ENCODE results near the gene SEMA4B. TPM values are rescaled to one million over a fixed set of nuclear protein-coding genes. Genes with fewer than 3 reads are reported as not detected.

The SEMA4B gene
- total and polyA plus RNA-seq, 9 of the 15 experiments (the other 6 are each of a cell fraction or from before 2014, with no cell fraction given), result 1.3 to 33.6 (median 11.0) TPM

GRCh38 chr15:90265271-90266060, 64.3 kb downstream of the SEMA4B start, which contains the start of gene NGRN:
Gene NGRN, plus strand, starts transcription at chr15:90265672. Its CDS starts 41 bp downstream, at chr15:90265713.
- Histone ChIP-seq H2AFZ (ENCODE audit: low read depth, low read length) (peak within 1 kb of the TSS; percentile 93), H3K9ac (ENCODE audit: insufficient read depth in 1 of 2, low read depth in 2 of 2, low read length in 2 of 2) (peak within 1 kb of the TSS; percentile 83 to 90), H3K36me3 (ENCODE audit: control insufficient read depth, insufficient read depth, low read length) (peaks cover 28% of the 10 kb centered on the region), H3K4me3 (peak within 1 kb of the TSS; percentile 64), H3K9me1 (ENCODE audit: control insufficient read depth, insufficient read depth, low read length) (no peaks in the 10 kb centered on the region), H3K79me2 (ENCODE audit: control insufficient read depth, insufficient read depth, low read length) (peaks cover 60% of the 10 kb centered on the region), H3K27me3 (ENCODE audit: control insufficient read depth in 2 of 2, insufficient read depth in 2 of 2, low read length in 2 of 2) (no peaks in the 10 kb centered on the region), H3K4me1 (replicated peaks in 1 of 2; ENCODE audit: control insufficient read depth in 2 of 2, insufficient read depth in 2 of 2, low read length in 2 of 2) (peaks cover 14 to 18% of the 10 kb centered on the region in 2 experiments), H4K20me1 (replicated peaks; ENCODE audit: control insufficient read depth, insufficient read depth, low read length) (no peaks in the 10 kb centered on the region; the same call in 1 of the 2 replicates), H3K4me2 (ENCODE audit: insufficient read depth, low read length) (peak within 1 kb of the TSS; percentile 91), H3K9me3 (replicated peaks; ENCODE audit: control insufficient read depth, insufficient read depth, low read depth, low read length) (no peaks in the 10 kb centered on the region), H3K27ac (ENCODE audit: extremely low read depth, low read depth, low read length) (peak within 1 kb of the TSS; percentile 86)
- under 1% methylated on average over 56 of the region's 59 CpGs for WGBS (ENCODE audit: insufficient coverage, low coverage, missing lambda C conversion rate)
- intact Hi-C loops (cut with micrococcal nuclease) (loop anchor here (2.0 kb wide), 1 partner anchor 31 kb away; the partner anchor contains the start of gene GDPGP1), in situ Hi-C loops (cut with MboI) (loop anchor here (5.0 kb wide), 1 partner anchor 113 kb away; no protein-coding TSS in a partner anchor)
- DNase-seq (ENCODE audit: extremely low read depth in 1 of 4, low spot score in 3 of 4) (peak; percentile 89 to 94 (median 91)), FAIRE-seq (peak; percentile 93), ATAC-seq (peak; percentile 95)
- BruUV-seq (replicated peaks), result no TSS peak
- CTCF ChIA-PET (ENCODE audit: low intra/inter-chr PET ratio), result no interaction called here
- POLR2A ChIA-PET, result interaction anchor here (0.6 to 1.0 kb wide), 7 partner anchors 8 to 608 kb away, joined by 3 to 4 read pairs (median 3); partner anchors contain the start of gene TTLL13
- TF ChIP-seq GTF2F1 (IDR thresholded peaks at IDR 0.05; ENCODE audit: low read depth, low read length) (peak; percentile 32; the same call in 1 of the 2 replicates), ZNF639 (CRISPR knock-in tag; conservative IDR thresholded peaks at IDR 0.05 in 1 of 2, IDR thresholded peaks at IDR 0.05 in 1 of 2) (peak in 1 of 2 experiments; percentile 62; a peak in 1 of 4 replicates), ELF4 (CRISPR knock-in tag; IDR thresholded peaks at IDR 0.05) (0 out of 2 replicates have a peak, but pooled peaks have one; percentile 12), YY1 (IDR thresholded peaks at IDR 0.05; ENCODE audit: borderline replicate concordance in 1 of 3, control insufficient read depth in 1 of 3, extremely low read depth in 1 of 3, insufficient read depth in 3 of 3, insufficient read length in 1 of 3, insufficient replicate concordance in 2 of 3, low read depth in 1 of 3, low read length in 2 of 3) (peak; percentile 10 to 91 (median 84)), POLR2AphosphoS5 (IDR thresholded peaks at IDR 0.05; ENCODE audit: control insufficient read depth, insufficient read depth, low read depth, low read length) (peak; percentile 94), ZNF398 (CRISPR knock-in tag; IDR thresholded peaks at IDR 0.05) (no peak), SMAD3 (CRISPR knock-in tag; conservative IDR thresholded peaks at IDR 0.05) (no peak), ZNF551 (CRISPR knock-in tag; IDR thresholded peaks at IDR 0.05) (no peak), SMAD1 (IDR thresholded peaks at IDR 0.05; ENCODE audit: low read depth, low read length, partially characterized antibody) (peak; percentile 88), ZKSCAN3 (CRISPR knock-in tag; IDR thresholded peaks at IDR 0.05) (no peak), ZNF239 (CRISPR knock-in tag; IDR thresholded peaks at IDR 0.05) (no peak), ZNF324 (CRISPR knock-in tag; IDR thresholded peaks at IDR 0.05) (no peak; the same call in 1 of the 2 replicates), ZNF583 (CRISPR knock-in tag; IDR thresholded peaks at IDR 0.05) (0 out of 2 replicates have a peak, but pooled peaks have one; percentile 18), ZNF253 (CRISPR knock-in tag; conservative IDR thresholded peaks at IDR 0.05) (no peak)
